Ovary (tissue), 3 donors: ENCODE data around the gene CDCA3.

Experiments used
- EP300 ChIP-seq: sonication (generic); formaldehyde crosslinking; IDR thresholded peaks from one replicate; pipeline ENCODE4 v1.6.1; 2017; ENCODE audit warnings: antibody characterized with exemption
- TF ChIP-seq, protein P1 (sequence below), 3 donors: fragments of 450-650 bp in 2 of 3; fragments of 200-600 bp in 1 of 3; IDR thresholded peaks; one replicate each; pipeline versions ENCODE4 v1.5.1 to v1.8.0; 2016 to 2022; ENCODE audit warnings: antibody characterized with exemption in 3 of 3, mild to moderate bottlenecking in 1 of 3
- donor health status: DM: no; HTN: no; CAD: no.

- TF ChIP-seq, protein P1, sequence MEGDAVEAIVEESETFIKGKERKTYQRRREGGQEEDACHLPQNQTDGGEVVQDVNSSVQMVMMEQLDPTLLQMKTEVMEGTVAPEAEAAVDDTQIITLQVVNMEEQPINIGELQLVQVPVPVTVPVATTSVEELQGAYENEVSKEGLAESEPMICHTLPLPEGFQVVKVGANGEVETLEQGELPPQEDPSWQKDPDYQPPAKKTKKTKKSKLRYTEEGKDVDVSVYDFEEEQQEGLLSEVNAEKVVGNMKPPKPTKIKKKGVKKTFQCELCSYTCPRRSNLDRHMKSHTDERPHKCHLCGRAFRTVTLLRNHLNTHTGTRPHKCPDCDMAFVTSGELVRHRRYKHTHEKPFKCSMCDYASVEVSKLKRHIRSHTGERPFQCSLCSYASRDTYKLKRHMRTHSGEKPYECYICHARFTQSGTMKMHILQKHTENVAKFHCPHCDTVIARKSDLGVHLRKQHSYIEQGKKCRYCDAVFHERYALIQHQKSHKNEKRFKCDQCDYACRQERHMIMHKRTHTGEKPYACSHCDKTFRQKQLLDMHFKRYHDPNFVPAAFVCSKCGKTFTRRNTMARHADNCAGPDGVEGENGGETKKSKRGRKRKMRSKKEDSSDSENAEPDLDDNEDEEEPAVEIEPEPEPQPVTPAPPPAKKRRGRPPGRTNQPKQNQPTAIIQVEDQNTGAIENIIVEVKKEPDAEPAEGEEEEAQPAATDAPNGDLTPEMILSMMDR (IDR thresholded peaks at IDR 0.05) = no peak
- no peak for TF ChIP-seq EP300
These were observed 45.9 kb upstream of the CDCA3 start for GRCh38 chr12:6896846-6897435.
